PC-3 (cell line): ENCODE data around the gene RAD54L2. TPM values are rescaled to one million over a fixed set of nuclear protein-coding genes. Genes with fewer than 3 reads are reported as not detected.

Source experiments
- ATAC-seq: fragments of 200-7000 bp; cut with Tn5 transposase; 2 replicates; pipeline ENCODE4 v1.9.1; 2020; ENCODE audit warnings: mild to moderate bottlenecking, moderate library complexity
- BruUV-seq: library from RNA; stranded (reverse); fragments of 400-500 nt; replicated peaks from 2 replicates; lab custom pipeline; 2021; lab: Mats Ljungman, UMichigan
- CTCF ChIA-PET: fragments of 300-600 bp; sonication (Branson Sonifier 250); formaldehyde crosslinking; loops from one replicate; lab custom pipeline; 2022; ENCODE audit warnings: antibody characterized with exemption; lab: Charles Lee
- POLR2A ChIA-PET: fragments of 300-600 bp; sonication (Branson Sonifier 250); formaldehyde crosslinking; loops from one replicate; lab custom pipeline; 2022; ENCODE audit warnings: antibody characterized with exemption; ENCODE audit not compliant: unreplicated experiment; lab: Charles Lee
- DNase-seq: peaks from one replicate; pipeline ENCODE4 v3.0.0-alpha.2; 2015
- H2AFZ ChIP-seq: fragments of 300-600 bp; sonication (generic); 2 replicates; pipeline ENCODE4 v1.6.0; 2016; ENCODE audit warnings: antibody characterized with exemption, low read length
- H3F3A ChIP-seq: fragments of 300-600 bp; sonication (generic); one replicate; pipeline ENCODE4 v1.6.0; 2017; ENCODE audit warnings: antibody characterized with exemption, low read length, control low read depth, mild to moderate bottlenecking; ENCODE audit not compliant: unreplicated experiment
- H3K27ac ChIP-seq: fragments of 300-600 bp; sonication (generic); 2 replicates; pipeline ENCODE4 v1.5.1; 2016; ENCODE audit warnings: mild to moderate bottlenecking, low read length
- H3K27me3 ChIP-seq: fragments of 300-600 bp; sonication (generic); 2 replicates; pipeline ENCODE4 v1.6.1; 2016; ENCODE audit warnings: low read length, mixed read lengths
- H3K36me3 ChIP-seq: fragments of 300-600 bp; sonication (generic); 2 replicates; pipeline ENCODE4 v1.6.1; 2016; ENCODE audit warnings: low read depth, mixed run types, low read length, mixed read lengths
- H3K4me1 ChIP-seq: fragments of 300-600 bp; sonication (generic); 2 replicates; pipeline ENCODE4 v1.5.1; 2016; ENCODE audit warnings: low read length; ENCODE audit not compliant: insufficient read depth
- H3K4me2 ChIP-seq: fragments of 300-600 bp; sonication (generic); 2 replicates; pipeline ENCODE4 v1.6.0; 2016; ENCODE audit warnings: low read length
- H3K4me3 ChIP-seq: fragments of 300-600 bp; sonication (generic); 2 replicates; pipeline ENCODE4 v1.5.1; 2016; ENCODE audit warnings: mild to moderate bottlenecking, low read length, mixed read lengths
- H3K79me2 ChIP-seq: fragments of 300-600 bp; sonication (generic); 2 replicates; pipeline ENCODE4 v1.6.1; 2017; ENCODE audit warnings: low read length, mixed read lengths
- H3K9ac ChIP-seq: fragments of 300-600 bp; sonication (generic); 2 replicates; pipeline ENCODE4 v1.6.0; 2016; ENCODE audit warnings: mild to moderate bottlenecking, low read length
- H3K9me2 ChIP-seq: fragments of 300-600 bp; sonication (generic); replicated peaks from 2 replicates; pipeline ENCODE4 v1.6.1; 2016; ENCODE audit warnings: mixed run types, low read length, mixed read lengths
- H3K9me3 ChIP-seq: fragments of 300-600 bp; sonication (generic); 2 replicates; pipeline ENCODE4 v1.6.1; 2016; ENCODE audit warnings: low read length, mixed read lengths
- H4K20me1 ChIP-seq: fragments of 300-600 bp; sonication (generic); 2 replicates; pipeline ENCODE4 v1.6.1; 2016; ENCODE audit warnings: low read length, mixed read lengths
- EZH2 ChIP-seq: fragments of 300-600 bp; sonication (generic); IDR thresholded peaks from one replicate; pipeline ENCODE4 v1.6.1; 2017; ENCODE audit warnings: antibody characterized with exemption, mild to moderate bottlenecking, low read length; ENCODE audit not compliant: unreplicated experiment
- EZH2phosphoT487 ChIP-seq: fragments of 300-600 bp; sonication (generic); IDR thresholded peaks from 2 replicates; pipeline ENCODE4 v1.6.1; 2018; ENCODE audit warnings: mild to moderate bottlenecking, antibody characterized with exemption, low read length, borderline replicate concordance
- intact Hi-C: fragments of 100-400 bp; cut with micrococcal nuclease; formaldehyde crosslinking; loops from 2 replicates; pipeline ENCODE4 v1.9.0; 2023
- total RNA-seq: library from RNA; depleted of rRNA; stranded (reverse); fragments of >200 nt; gene quantifications from 2 replicates; pipeline ENCODE4 v1.2.3, GENCODE V29; 2014
- TF ChIP-seq, protein P1 (sequence below): fragments of 300-600 bp; sonication (generic); conservative IDR thresholded peaks from 2 replicates; pipeline ENCODE4 v1.5.1; 2017; ENCODE audit warnings: antibody characterized with exemption, low read depth, mild to moderate bottlenecking, low read length

RAD54L2 gene
- total RNA-seq, 1 experiment from 2014 or later: 17.7 TPM

DNA sequence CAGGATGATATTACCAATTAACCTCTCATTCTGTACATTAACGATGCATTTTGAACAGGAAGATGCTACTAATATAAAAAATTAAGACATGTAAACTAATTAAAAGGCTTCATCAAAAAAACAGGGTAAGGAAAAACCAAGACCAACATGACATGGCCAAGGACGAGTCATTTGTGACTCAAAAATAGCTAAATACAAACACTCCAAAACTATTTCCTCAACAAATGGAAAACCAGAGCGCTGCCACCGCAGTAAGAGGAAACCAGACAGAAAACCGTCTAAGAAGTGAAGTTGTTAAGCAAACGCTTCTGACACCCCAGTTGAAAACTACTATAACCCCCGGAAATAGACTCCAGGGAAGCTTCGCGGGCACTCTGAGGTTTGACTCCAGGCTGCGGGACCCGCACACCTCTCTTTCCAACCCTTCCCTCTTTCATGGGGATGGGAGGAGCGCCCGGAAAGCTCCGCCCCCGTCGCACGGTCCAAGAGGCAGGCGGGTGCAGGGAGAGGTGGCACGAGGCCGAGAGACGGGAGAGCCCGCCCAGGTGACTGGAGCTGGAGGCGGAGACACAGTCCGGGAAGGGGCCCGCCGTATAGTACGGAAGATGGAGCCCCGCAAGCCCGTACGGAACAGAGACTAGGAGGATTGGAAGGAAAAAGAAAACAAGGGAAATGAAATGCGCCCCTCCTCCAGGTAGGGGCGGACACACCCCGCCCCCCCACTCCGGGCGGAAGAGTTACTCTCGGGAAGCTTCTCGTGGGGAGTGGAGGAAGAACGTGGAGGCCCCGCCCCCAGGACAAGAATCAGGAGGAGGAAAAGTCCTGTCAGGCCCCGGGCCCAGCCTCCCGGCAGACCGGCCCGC, 39.4 kb upstream of the RAD54L2 start:
- Histone ChIP-seq H3K9me2 (no peaks in the 10 kb centered on the region), H3K4me2 (peak overlapping the region; percentile 85), H3K9ac (peak overlapping the region; percentile 92), H3K27ac (peak overlapping the region; percentile 86), H2AFZ (peak overlapping the region; percentile 70), H3F3A (peaks cover 2% of the 10 kb centered on the region), H3K4me3 (peak overlapping the region; percentile 83), H3K79me2 (peaks cover 43% of the 10 kb centered on the region), H3K36me3 (peaks cover 12% of the 10 kb centered on the region), H3K27me3 (no peaks in the 10 kb centered on the region), H4K20me1 (peaks cover 14% of the 10 kb centered on the region; the same call in 1 of the 2 replicates), H3K9me3 (no peaks in the 10 kb centered on the region), H3K4me1 (peaks cover 12% of the 10 kb centered on the region)
- POLR2A ChIA-PET: interaction anchor here (0.6 to 1.6 kb wide), 14 partner anchors 39 to 655 kb away, joined by 3 to 42 read pairs (median 4); partner anchors contain the start of genes MANF, POC1A and RAD54L2
- TSS peak; percentile 45 for BruUV-seq
- DNase-seq (peak; percentile 94), ATAC-seq (peak; percentile 77)
- CTCF ChIA-PET: interaction anchor here (0.7 to 4.6 kb wide), 5 partner anchors 61 to 220 kb away, joined by 3 to 73 read pairs (median 14); no protein-coding TSS in a partner anchor
- intact Hi-C loops: no loop called here
- no peak for TF ChIP-seq EZH2phosphoT487
- TF ChIP-seq, protein P1, sequence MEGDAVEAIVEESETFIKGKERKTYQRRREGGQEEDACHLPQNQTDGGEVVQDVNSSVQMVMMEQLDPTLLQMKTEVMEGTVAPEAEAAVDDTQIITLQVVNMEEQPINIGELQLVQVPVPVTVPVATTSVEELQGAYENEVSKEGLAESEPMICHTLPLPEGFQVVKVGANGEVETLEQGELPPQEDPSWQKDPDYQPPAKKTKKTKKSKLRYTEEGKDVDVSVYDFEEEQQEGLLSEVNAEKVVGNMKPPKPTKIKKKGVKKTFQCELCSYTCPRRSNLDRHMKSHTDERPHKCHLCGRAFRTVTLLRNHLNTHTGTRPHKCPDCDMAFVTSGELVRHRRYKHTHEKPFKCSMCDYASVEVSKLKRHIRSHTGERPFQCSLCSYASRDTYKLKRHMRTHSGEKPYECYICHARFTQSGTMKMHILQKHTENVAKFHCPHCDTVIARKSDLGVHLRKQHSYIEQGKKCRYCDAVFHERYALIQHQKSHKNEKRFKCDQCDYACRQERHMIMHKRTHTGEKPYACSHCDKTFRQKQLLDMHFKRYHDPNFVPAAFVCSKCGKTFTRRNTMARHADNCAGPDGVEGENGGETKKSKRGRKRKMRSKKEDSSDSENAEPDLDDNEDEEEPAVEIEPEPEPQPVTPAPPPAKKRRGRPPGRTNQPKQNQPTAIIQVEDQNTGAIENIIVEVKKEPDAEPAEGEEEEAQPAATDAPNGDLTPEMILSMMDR: no peak
- no peak for TF ChIP-seq EZH2

DNA sequence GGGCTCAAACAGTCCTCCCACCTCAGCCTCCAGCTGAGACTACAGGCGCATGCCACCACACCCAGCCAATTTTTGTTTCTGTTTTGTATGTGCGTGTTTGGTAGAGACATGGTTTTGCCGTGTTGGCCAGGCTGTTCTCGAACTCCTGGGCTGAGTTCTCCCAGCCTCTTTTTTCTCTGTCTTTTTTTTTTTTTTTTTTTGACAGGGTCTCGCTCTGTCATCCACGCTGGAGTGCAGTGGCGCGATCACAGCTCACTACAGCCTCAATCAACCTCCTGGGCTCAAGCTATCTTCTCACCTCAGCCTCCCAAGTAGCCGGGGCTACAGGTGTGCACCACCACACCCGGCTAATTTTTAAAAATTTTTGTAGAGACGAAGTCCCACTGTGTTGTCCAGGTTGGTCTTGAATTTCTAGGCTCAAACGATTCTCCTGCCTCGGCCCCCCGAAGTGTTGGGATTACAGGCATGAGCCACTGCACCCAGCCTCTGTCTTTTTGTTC, 37.8 kb upstream of the RAD54L2 start:
- peak overlapping the region; percentile 92 for H3K9ac ChIP-seq
- H2AFZ ChIP-seq: peak overlapping the region; percentile 83
- H3K27ac ChIP-seq: peak overlapping the region; percentile 86
- no peak for ATAC-seq
- peaks cover 12% of the 10 kb centered on the region for H3K4me1 ChIP-seq
- intact Hi-C loops: no loop called here
- peaks cover 34% of the 10 kb centered on the region for H3K79me2 ChIP-seq
- peak overlapping the region; percentile 85 for H3K4me2 ChIP-seq
- DNase-seq: no peak
- ChIA-PET CTCF (interaction anchor here (0.6 to 4.6 kb wide), 8 partner anchors 169 to 1099 kb away, joined by 3 to 73 read pairs (median 14); partner anchors contain the start of gene TEX264), POLR2A (interaction anchor here (0.6 to 1.6 kb wide), 8 partner anchors 10 to 745 kb away, joined by 3 to 42 read pairs (median 22); partner anchors contain the start of genes ABHD14A, POC1A, PPM1M and RAD54L2)
- peaks cover 2% of the 10 kb centered on the region for H3F3A ChIP-seq
- no peaks in the 10 kb centered on the region for H3K9me2 ChIP-seq
- peak overlapping the region; percentile 83 for H3K4me3 ChIP-seq
- H3K36me3 ChIP-seq: peaks cover 8% of the 10 kb centered on the region
- BruUV-seq: no TSS peak
- no peaks in the 10 kb centered on the region for H3K27me3 ChIP-seq
- TF ChIP-seq EZH2 (no peak), EZH2phosphoT487 (no peak)
- TF ChIP-seq, protein P1: no peak
- no peaks in the 10 kb centered on the region for H3K9me3 ChIP-seq
- H4K20me1 ChIP-seq: peaks cover 14% of the 10 kb centered on the region; the same call in 1 of the 2 replicates
